HG03571 (cell line): ENCODE results near the gene TAS1R2.

ENCODE experiments used
- ATAC-seq: cut with Tn5 transposase; IDR thresholded peaks from one replicate; pipeline ENCODE4 v1.9.1; 2021; ENCODE audit not compliant: unreplicated experiment

The TAS1R2 gene

GRCh38 chr1:18823438-18823837 is 36.0 kb downstream of the TAS1R2 start:
- no peak for ATAC-seq

- no peak for ATAC-seq
Observed at GRCh38 chr1:18820791-18821641, 38.4 kb downstream of the TAS1R2 start.

GRCh38 chr1:18819986-18820790 is 39.3 kb downstream of the TAS1R2 start:
- no peak for ATAC-seq

- no peak for ATAC-seq
Observed at GRCh38 chr1:18819203-18819602, 40.3 kb downstream of the TAS1R2 start.

GRCh38 chr1:18817795-18818435 is 41.5 kb downstream of the TAS1R2 start:
- ATAC-seq = no peak

GRCh38 chr1:18817316-18817715 is 42.1 kb downstream of the TAS1R2 start:
- ATAC-seq = no peak

- no peak for ATAC-seq
Observed at GRCh38 chr1:18816808-18817207, 42.7 kb downstream of the TAS1R2 start.

- ATAC-seq = no peak
Observed at GRCh38 chr1:18814874-18815531, 44.5 kb downstream of the TAS1R2 start.

- ATAC-seq = no peak
Observed at GRCh38 chr1:18814425-18814824, 45.0 kb downstream of the TAS1R2 start.

GRCh38 chr1:18812453-18812939 is 47.0 kb downstream of the TAS1R2 start:
- ATAC-seq = no peak

- no peak for ATAC-seq
Observed at GRCh38 chr1:18811733-18812452, 47.6 kb downstream of the TAS1R2 start.

GRCh38 chr1:18809953-18810899 is 49.2 kb downstream of the TAS1R2 start:
- no peak for ATAC-seq

- no peak for ATAC-seq
Observed at GRCh38 chr1:18808550-18808949, 50.9 kb downstream of the TAS1R2 start.

GRCh38 chr1:18807334-18808063 is 52.0 kb downstream of the TAS1R2 start:
- no peak for ATAC-seq

- ATAC-seq = no peak
Observed at GRCh38 chr1:18805925-18806849, 53.3 kb downstream of the TAS1R2 start.

GRCh38 chr1:18805150-18805879 is 54.1 kb downstream of the TAS1R2 start:
- no peak for ATAC-seq

- ATAC-seq = no peak
Observed at GRCh38 chr1:18803851-18804250, 55.6 kb downstream of the TAS1R2 start.
